GM23338 (cell line): ENCODE data around the gene PGLYRP4. TPM values are rescaled to one million over a fixed set of nuclear protein-coding genes. Genes with fewer than 3 reads are reported as not detected.

Experiments used
- ATAC-seq: fragments of 200-7000 bp; cut with Tn5 transposase; 3 replicates; pipeline ENCODE4 v1.9.1; 2020
- DNase-seq: peaks from one replicate; pipeline ENCODE4 v3.0.0-alpha.2; 2015; ENCODE audit warnings: low spot score
- H2AFZ ChIP-seq: fragments of 200-600 bp; sonication (generic); 2 replicates; pipeline ENCODE4 v1.8.0; 2016; ENCODE audit warnings: antibody characterized with exemption, mild to moderate bottlenecking, moderate library complexity
- H3F3A ChIP-seq: fragments of 200-600 bp; sonication (generic); replicated peaks from 2 replicates; pipeline ENCODE4 v1.8.0; 2017; ENCODE audit warnings: antibody characterized with exemption, mixed run types, low read depth
- H3K27ac ChIP-seq: fragments of 200-600 bp; sonication (generic); 2 replicates; pipeline ENCODE4 v1.6.1; 2016; ENCODE audit warnings: low read depth
- H3K27me3 ChIP-seq: fragments of 200-600 bp; sonication (generic); 2 replicates; pipeline ENCODE4 v1.8.0; 2016; ENCODE audit warnings: mild to moderate bottlenecking, mixed run types, moderate library complexity; ENCODE audit not compliant: insufficient read depth
- H3K36me3 ChIP-seq: fragments of 200-600 bp; sonication (generic); 2 replicates; pipeline ENCODE4 v1.8.0; 2016; ENCODE audit warnings: mild to moderate bottlenecking; ENCODE audit not compliant: insufficient read depth
- H3K4me1 ChIP-seq: fragments of 200-600 bp; sonication (generic); 2 replicates; pipeline ENCODE4 v1.8.0; 2016; ENCODE audit warnings: mild to moderate bottlenecking, moderate library complexity; ENCODE audit not compliant: insufficient read depth
- H3K4me2 ChIP-seq: fragments of 200-600 bp; sonication (generic); 2 replicates; pipeline ENCODE4 v1.7.1; 2017; ENCODE audit warnings: mixed run types
- H3K4me3 ChIP-seq: fragments of 200-600 bp; sonication (generic); 2 replicates; pipeline ENCODE4 v1.6.1; 2016; ENCODE audit warnings: mixed run types
- H3K79me2 ChIP-seq: fragments of 200-600 bp; sonication (generic); replicated peaks from 2 replicates; pipeline ENCODE4 v1.8.0; 2017; ENCODE audit warnings: mild to moderate bottlenecking; ENCODE audit not compliant: insufficient read depth
- H3K9me2 ChIP-seq: fragments of 200-600 bp; sonication (generic); 2 replicates; pipeline ENCODE4 v1.8.0; 2017; ENCODE audit not compliant: insufficient read depth
- H4K20me1 ChIP-seq: fragments of 200-600 bp; sonication (generic); replicated peaks from 2 replicates; pipeline ENCODE4 v1.8.0; 2017; ENCODE audit warnings: mild to moderate bottlenecking; ENCODE audit not compliant: insufficient read depth
- H3K27ac Mint-ChIP-seq: 2 replicates; pipeline ENCODE4 v1.8.0; 2020; ENCODE audit warnings: inconsistent platforms, mild to moderate bottlenecking, moderate library complexity, mixed read lengths
- H3K27me3 Mint-ChIP-seq: 3 replicates; pipeline ENCODE4 v1.8.0; 2022; ENCODE audit warnings: low read depth, mild to moderate bottlenecking, moderate library complexity, mixed read lengths, inconsistent platforms; ENCODE audit not compliant: insufficient read depth, poor library complexity
- H3K36me3 Mint-ChIP-seq: 3 replicates; pipeline ENCODE4 v1.8.0; 2021; ENCODE audit warnings: low read depth, mild to moderate bottlenecking, inconsistent platforms, moderate library complexity, mixed read lengths
- H3K4me1 Mint-ChIP-seq: 3 replicates; pipeline ENCODE4 v1.8.0; 2020; ENCODE audit warnings: mild to moderate bottlenecking, inconsistent platforms, mixed read lengths
- H3K4me3 Mint-ChIP-seq: 3 replicates; pipeline ENCODE4 v1.8.0; 2021; ENCODE audit warnings: moderate library complexity, mild to moderate bottlenecking, inconsistent platforms, mixed read lengths
- H3K9me3 Mint-ChIP-seq: 3 replicates; pipeline ENCODE4 v1.8.0; 2020; ENCODE audit warnings: moderate library complexity, mild to moderate bottlenecking, inconsistent platforms, mixed read lengths
- CREB1 ChIP-seq: fragments of 250-450 bp; sonication (Bioruptor Pico); IDR thresholded peaks from 2 replicates; pipeline ENCODE4 v1.5.0; 2020; ENCODE audit warnings: low read depth, mild to moderate bottlenecking, moderate library complexity
- CTCF ChIP-seq, 2 experiments: fragments of 200-600 bp in 1 of 2; sonication (generic) in 1 of 2; conservative IDR thresholded peaks; 2 replicates each; pipeline versions ENCODE4 v1.5.1 to v1.6.1; 2016 to 2017; ENCODE audit warnings: antibody characterized with exemption in 2 of 2, low read depth in 2 of 2, mild to moderate bottlenecking in 2 of 2, moderate library complexity in 1 of 2
- EZH2 ChIP-seq: fragments of 200-600 bp; sonication (generic); IDR thresholded peaks from one replicate; pipeline ENCODE4 v1.8.0; 2017; ENCODE audit warnings: antibody characterized with exemption, mild to moderate bottlenecking, low read depth; ENCODE audit not compliant: unreplicated experiment
- EZH2phosphoT487 ChIP-seq: fragments of 200-600 bp; sonication (generic); IDR thresholded peaks from one replicate; pipeline ENCODE4 v1.8.1; 2018; ENCODE audit warnings: antibody characterized with exemption; ENCODE audit not compliant: unreplicated experiment
- JUNB ChIP-seq: IDR thresholded peaks from one replicate; pipeline ENCODE4 v1.6.1; 2016; ENCODE audit warnings: antibody characterized with exemption; ENCODE audit not compliant: unreplicated experiment
- NANOG ChIP-seq: IDR thresholded peaks from 2 replicates; pipeline ENCODE4 v1.6.1; 2016; ENCODE audit warnings: antibody characterized with exemption, borderline replicate concordance
- POLR2AphosphoS5 ChIP-seq: IDR thresholded peaks from 2 replicates; pipeline ENCODE4 v1.6.1; 2016; ENCODE audit warnings: antibody characterized with exemption, low read depth
- STAT1 ChIP-seq: IDR thresholded peaks from one replicate; pipeline ENCODE4 v1.6.1; 2016; ENCODE audit warnings: antibody characterized with exemption; ENCODE audit not compliant: unreplicated experiment
- ZNF331 ChIP-seq: fragments of 250-450 bp; sonication (Bioruptor Pico); IDR thresholded peaks from 2 replicates; pipeline ENCODE4 v1.5.0; 2020; ENCODE audit warnings: low read depth, mild to moderate bottlenecking, moderate library complexity
- polyA plus RNA-seq: library from polyadenylated mRNA; unstranded; fragments of >200 nt; fragmentation: Nextera tagmentation; extraction: Ambion mirVana; gene quantifications from 2 replicates; pipeline ENCODE4 v1.2.1, GENCODE V29; 2016
- total RNA-seq: library from RNA; depleted of rRNA; stranded (reverse); fragments of >200 nt; shearing (Covaris generic); gene quantifications from 2 replicates; pipeline ENCODE4 v1.2.3, GENCODE V29; 2014
- TF ChIP-seq, protein P1 (sequence below): IDR thresholded peaks from one replicate; pipeline ENCODE4 v1.6.1; 2018; ENCODE audit warnings: antibody characterized with exemption; ENCODE audit not compliant: unreplicated experiment
- TF ChIP-seq, protein P2 (sequence below): IDR thresholded peaks from 2 replicates; pipeline ENCODE4 v1.6.1; 2016; ENCODE audit warnings: antibody characterized with exemption

Gene PGLYRP4
- total and polyA plus RNA-seq, 2 experiments from 2014 or later = not detected

GRCh38 chr1:153308540-153308939 is 40.1 kb downstream of the PGLYRP4 start:
- Mint-ChIP-seq H3K4me3 (no peak overlapping the region), H3K27me3 (peaks cover 17% of the 10 kb centered on the region), H3K4me1 (peaks cover 17% of the 10 kb centered on the region), H3K9me3 (no peaks in the 10 kb centered on the region; the same call in 2 of the 3 replicates), H3K27ac (no peak overlapping the region), H3K36me3 (no peaks in the 10 kb centered on the region)
- Histone ChIP-seq H3K4me3 (no peak overlapping the region), H3K4me2 (no peak overlapping the region), H3K9me2 (no peaks in the 10 kb centered on the region), H3F3A (no peaks in the 10 kb centered on the region), H3K27ac (no peak overlapping the region), H3K27me3 (no peaks in the 10 kb centered on the region), H2AFZ (no peak overlapping the region), H3K79me2 (no peaks in the 10 kb centered on the region), H3K4me1 (peaks cover 7% of the 10 kb centered on the region), H3K36me3 (no peaks in the 10 kb centered on the region), H4K20me1 (no peaks in the 10 kb centered on the region)
- ATAC-seq (no peak), DNase-seq (no peak)
- TF ChIP-seq POLR2AphosphoS5 = no peak
- TF ChIP-seq EZH2phosphoT487 = no peak
- TF ChIP-seq, protein P1, sequence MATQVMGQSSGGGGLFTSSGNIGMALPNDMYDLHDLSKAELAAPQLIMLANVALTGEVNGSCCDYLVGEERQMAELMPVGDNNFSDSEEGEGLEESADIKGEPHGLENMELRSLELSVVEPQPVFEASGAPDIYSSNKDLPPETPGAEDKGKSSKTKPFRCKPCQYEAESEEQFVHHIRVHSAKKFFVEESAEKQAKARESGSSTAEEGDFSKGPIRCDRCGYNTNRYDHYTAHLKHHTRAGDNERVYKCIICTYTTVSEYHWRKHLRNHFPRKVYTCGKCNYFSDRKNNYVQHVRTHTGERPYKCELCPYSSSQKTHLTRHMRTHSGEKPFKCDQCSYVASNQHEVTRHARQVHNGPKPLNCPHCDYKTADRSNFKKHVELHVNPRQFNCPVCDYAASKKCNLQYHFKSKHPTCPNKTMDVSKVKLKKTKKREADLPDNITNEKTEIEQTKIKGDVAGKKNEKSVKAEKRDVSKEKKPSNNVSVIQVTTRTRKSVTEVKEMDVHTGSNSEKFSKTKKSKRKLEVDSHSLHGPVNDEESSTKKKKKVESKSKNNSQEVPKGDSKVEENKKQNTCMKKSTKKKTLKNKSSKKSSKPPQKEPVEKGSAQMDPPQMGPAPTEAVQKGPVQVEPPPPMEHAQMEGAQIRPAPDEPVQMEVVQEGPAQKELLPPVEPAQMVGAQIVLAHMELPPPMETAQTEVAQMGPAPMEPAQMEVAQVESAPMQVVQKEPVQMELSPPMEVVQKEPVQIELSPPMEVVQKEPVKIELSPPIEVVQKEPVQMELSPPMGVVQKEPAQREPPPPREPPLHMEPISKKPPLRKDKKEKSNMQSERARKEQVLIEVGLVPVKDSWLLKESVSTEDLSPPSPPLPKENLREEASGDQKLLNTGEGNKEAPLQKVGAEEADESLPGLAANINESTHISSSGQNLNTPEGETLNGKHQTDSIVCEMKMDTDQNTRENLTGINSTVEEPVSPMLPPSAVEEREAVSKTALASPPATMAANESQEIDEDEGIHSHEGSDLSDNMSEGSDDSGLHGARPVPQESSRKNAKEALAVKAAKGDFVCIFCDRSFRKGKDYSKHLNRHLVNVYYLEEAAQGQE = no peak
- TF ChIP-seq STAT1 = no peak
- TF ChIP-seq JUNB = no peak
- no peak for TF ChIP-seq EZH2
- TF ChIP-seq, protein P2, sequence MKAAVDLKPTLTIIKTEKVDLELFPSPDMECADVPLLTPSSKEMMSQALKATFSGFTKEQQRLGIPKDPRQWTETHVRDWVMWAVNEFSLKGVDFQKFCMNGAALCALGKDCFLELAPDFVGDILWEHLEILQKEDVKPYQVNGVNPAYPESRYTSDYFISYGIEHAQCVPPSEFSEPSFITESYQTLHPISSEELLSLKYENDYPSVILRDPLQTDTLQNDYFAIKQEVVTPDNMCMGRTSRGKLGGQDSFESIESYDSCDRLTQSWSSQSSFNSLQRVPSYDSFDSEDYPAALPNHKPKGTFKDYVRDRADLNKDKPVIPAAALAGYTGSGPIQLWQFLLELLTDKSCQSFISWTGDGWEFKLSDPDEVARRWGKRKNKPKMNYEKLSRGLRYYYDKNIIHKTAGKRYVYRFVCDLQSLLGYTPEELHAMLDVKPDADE = no peak
- TF ChIP-seq ZNF331 = no peak
- TF ChIP-seq CREB1 (CRISPR knock-in tag) = no peak
- no peak for TF ChIP-seq CTCF (conservative IDR thresholded peaks at IDR 0.05; ENCODE audit: low read depth in 2 of 2)

- Histone ChIP-seq H3K4me3 (no peak overlapping the region), H3K4me1 (peaks cover 7% of the 10 kb centered on the region), H3K27ac (no peak overlapping the region), H3K4me2 (no peak overlapping the region), H3F3A (no peaks in the 10 kb centered on the region), H4K20me1 (no peaks in the 10 kb centered on the region), H2AFZ (peak overlapping the region; percentile 87; the same call in 1 of the 2 replicates), H3K79me2 (no peaks in the 10 kb centered on the region), H3K9me2 (no peaks in the 10 kb centered on the region), H3K27me3 (no peaks in the 10 kb centered on the region), H3K36me3 (no peaks in the 10 kb centered on the region)
- TF ChIP-seq NANOG = no peak
- no peak for TF ChIP-seq ZNF331
- Mint-ChIP-seq H3K27me3 (peaks cover 17% of the 10 kb centered on the region), H3K9me3 (no peaks in the 10 kb centered on the region; the same call in 2 of the 3 replicates), H3K4me3 (no peak overlapping the region), H3K27ac (no peak overlapping the region), H3K4me1 (peaks cover 17% of the 10 kb centered on the region), H3K36me3 (no peaks in the 10 kb centered on the region)
- DNase-seq (no peak), ATAC-seq (no peak; the same call in 2 of the 3 replicates)
Observed at GRCh38 chr1:153307221-153307600, 41.4 kb downstream of the PGLYRP4 start.
